LNCaP clone FGC (cell line): ENCODE results near the gene PASD1.

Source experiments
- DNase-seq: peaks from one replicate; pipeline ENCODE4 v3.0.0-alpha.2; 2011; ENCODE audit warnings: low read depth
- H3K4me3 ChIP-seq: 2 replicates; pipeline ENCODE4 v1.5.1; 2011; ENCODE audit warnings: mild to moderate bottlenecking, low read depth, low read length, control low read depth
- CTCF ChIP-seq: IDR thresholded peaks from 2 replicates; pipeline ENCODE4 v1.5.1; 2012; ENCODE audit warnings: mild to moderate bottlenecking; ENCODE audit not compliant: control insufficient read depth, insufficient read depth; ENCODE audit errors: extremely low read depth

Gene PASD1

GRCh38 chrX:151563449-151563848, at the start of gene PASD1:
TSS of gene PASD1 (plus strand) at chrX:151563675. CDS start at chrX:151601554, 37,879 bp downstream.
- TF ChIP-seq CTCF = no peak
- no peak for DNase-seq
- H3K4me3 ChIP-seq = no peak within 1 kb of the TSS

DNA sequence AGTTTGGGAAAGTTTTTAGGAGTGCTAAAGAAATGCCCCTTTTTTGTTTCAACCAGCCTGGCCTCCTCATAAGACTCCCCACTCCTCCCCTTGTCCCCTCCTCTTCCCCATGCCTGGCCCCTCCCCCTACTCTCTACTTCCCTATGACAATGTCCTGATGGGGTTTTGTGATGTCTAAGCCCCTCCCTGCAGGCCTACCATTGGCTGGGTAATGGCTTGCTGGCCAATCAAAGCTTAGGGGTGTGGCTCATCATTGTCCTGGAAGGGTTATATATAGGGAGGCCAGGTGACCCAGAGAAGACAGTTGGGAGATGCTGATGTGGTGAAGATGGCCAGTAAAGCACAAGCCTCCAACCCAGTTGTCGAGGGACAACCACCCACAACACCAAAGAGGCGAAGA, 48.2 kb upstream of the PASD1 start:
- DNase-seq = no peak
- TF ChIP-seq CTCF = no peak

DNA sequence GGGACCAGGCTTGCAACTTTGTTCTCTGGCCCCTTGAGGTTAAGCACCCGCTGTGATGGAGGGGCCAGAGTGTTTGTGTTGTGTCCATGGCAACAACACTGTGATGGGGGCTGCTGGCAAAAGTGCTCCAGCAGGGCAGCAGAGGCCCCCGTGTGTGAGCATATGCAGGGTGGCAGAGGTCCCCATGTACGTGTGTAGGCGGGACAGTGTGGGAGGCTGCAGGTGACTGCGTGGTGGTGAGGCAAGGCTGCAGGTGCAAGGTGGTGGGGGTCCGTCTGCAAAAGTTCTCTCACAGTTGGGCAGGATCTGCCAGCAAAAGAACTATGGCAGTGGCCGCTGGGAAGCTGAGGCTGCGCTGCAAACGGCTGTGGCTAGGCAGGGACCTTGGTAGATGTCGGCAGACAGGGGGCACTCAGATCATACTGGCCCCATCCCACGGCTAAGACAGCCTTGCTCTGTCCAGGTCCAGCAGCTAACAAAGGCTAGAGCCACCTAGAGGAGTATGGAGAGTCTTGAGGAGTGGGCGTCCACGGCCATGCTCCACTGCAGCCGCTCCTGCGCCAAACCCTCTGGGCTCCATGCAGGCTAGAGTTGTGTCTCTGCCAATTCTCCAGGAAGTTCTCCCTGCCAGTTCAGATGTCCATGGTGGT, 46.8 kb upstream of the PASD1 start:
- DNase-seq = no peak
- no peak overlapping the region for H3K4me3 ChIP-seq
- TF ChIP-seq CTCF = no peak

More for the DNA sequence above, 48.2 kb upstream of the PASD1 start:
- H3K4me3 ChIP-seq = no peak overlapping the region

GRCh38 chrX:151517421-151517820, 46.1 kb upstream of the PASD1 start:
- no peak for DNase-seq
- no peak for TF ChIP-seq CTCF
- no peak overlapping the region for H3K4me3 ChIP-seq

- DNase-seq = no peak
- TF ChIP-seq CTCF = no peak
- no peak overlapping the region for H3K4me3 ChIP-seq
These were observed 40.1 kb upstream of the PASD1 start for GRCh38 chrX:151523351-151523750.

DNA sequence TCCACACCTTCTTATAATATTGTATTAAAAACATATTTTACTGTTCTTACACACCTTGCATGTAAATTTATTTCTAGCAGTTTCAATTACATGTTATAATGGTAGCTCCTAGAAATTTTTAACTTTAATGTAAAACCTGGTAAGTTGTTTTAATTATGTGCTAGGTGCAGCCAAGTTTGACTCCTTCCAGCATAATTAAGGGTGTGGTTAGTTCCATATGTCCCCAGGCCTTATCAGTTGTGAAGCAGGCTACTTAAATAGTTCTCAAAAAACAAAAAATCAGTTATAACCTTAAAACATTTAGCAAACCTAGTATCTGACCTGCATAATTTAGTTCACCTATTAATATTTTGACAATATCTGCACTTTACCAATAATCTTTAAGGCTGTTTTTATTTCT, 26.9 kb upstream of the PASD1 start:
- TF ChIP-seq CTCF = no peak
- DNase-seq = no peak
- no peak overlapping the region for H3K4me3 ChIP-seq

- no peak for DNase-seq
- no peak for TF ChIP-seq CTCF
- no peak overlapping the region for H3K4me3 ChIP-seq
These were observed 25.9 kb upstream of the PASD1 start for GRCh38 chrX:151537572-151537971.
